A673 (cell line): ENCODE data around the gene NBEAL1.

ENCODE experiments used
- EZH2 ChIP-seq: fragments of 200-600 bp; sonication (generic); IDR thresholded peaks from 2 replicates; pipeline ENCODE4 v1.6.1; 2017; ENCODE audit warnings: borderline replicate concordance, low read depth, mild to moderate bottlenecking, mixed read lengths, antibody characterized with exemption, low read length; ENCODE audit not compliant: poor library complexity, severe bottlenecking
- TF ChIP-seq, protein P1 (sequence below): fragments of 300-800, 200-600 bp; sonication (generic); conservative IDR thresholded peaks from 2 replicates; pipeline ENCODE4 v1.5.1; 2017; ENCODE audit warnings: low read depth, mild to moderate bottlenecking, antibody characterized with exemption, low read length, moderate library complexity, mixed read lengths

DNA sequence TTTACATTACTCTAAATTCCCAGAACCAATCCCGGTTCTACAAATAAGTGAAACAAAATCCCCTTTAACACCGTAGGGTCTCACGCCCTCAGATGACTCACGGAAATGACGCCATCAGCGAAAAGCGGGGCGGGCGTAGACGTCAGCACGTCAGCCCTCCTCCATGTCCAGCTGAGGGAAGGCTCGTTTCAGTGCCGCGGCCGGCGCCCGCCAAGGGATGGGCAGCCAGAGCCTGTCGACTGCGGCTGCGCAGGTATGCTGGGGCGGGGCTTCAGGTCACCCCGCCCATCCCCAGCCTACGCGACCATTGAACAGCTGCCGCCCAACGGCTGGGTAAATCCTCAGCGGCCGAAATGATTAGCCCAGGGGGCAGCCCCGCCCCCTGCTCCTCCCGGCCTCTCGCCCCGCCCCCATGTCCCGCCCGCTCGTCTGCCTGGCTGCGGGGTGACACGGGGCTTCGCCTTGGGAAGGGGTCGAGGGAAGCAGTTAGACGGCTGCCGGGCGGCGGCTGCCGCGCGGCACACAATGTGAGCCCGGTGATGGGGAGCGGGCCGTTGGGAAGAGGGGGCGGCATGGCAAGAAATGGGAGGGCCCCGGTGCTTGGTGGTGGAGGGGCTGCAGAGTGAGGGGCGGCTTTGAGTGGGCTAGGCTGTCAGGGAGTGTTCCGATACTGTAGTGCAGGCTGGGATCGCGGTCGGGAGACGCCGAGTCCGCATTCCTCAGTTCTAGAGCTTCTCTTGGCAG is at the start of gene NBEAL1:
- TF ChIP-seq EZH2 = no peak
- TF ChIP-seq, protein P1, sequence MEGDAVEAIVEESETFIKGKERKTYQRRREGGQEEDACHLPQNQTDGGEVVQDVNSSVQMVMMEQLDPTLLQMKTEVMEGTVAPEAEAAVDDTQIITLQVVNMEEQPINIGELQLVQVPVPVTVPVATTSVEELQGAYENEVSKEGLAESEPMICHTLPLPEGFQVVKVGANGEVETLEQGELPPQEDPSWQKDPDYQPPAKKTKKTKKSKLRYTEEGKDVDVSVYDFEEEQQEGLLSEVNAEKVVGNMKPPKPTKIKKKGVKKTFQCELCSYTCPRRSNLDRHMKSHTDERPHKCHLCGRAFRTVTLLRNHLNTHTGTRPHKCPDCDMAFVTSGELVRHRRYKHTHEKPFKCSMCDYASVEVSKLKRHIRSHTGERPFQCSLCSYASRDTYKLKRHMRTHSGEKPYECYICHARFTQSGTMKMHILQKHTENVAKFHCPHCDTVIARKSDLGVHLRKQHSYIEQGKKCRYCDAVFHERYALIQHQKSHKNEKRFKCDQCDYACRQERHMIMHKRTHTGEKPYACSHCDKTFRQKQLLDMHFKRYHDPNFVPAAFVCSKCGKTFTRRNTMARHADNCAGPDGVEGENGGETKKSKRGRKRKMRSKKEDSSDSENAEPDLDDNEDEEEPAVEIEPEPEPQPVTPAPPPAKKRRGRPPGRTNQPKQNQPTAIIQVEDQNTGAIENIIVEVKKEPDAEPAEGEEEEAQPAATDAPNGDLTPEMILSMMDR = no peak
